SK-N-SH treated with all-trans-retinoic acid at 6 μM for 48 hours (cell line): ENCODE data around the gene PIP4K2B.

ENCODE experiments used
- ARNTL ChIP-seq: fragments of 450-650 bp; formaldehyde crosslinking; IDR thresholded peaks from 2 replicates; pipeline ENCODE4 v1.5.0; 2020; ENCODE audit warnings: low read depth, mild to moderate bottlenecking, moderate library complexity, borderline replicate concordance
- BACH2 ChIP-seq: fragments of 250-450 bp; sonication (Bioruptor Pico); IDR thresholded peaks from 2 replicates; pipeline ENCODE4 v1.9.0; 2021; ENCODE audit warnings: mild to moderate bottlenecking, borderline replicate concordance
- GLIS3 ChIP-seq: fragments of 250-450 bp; sonication (Bioruptor Pico); IDR thresholded peaks from 2 replicates; pipeline ENCODE4 v1.5.0; 2020; ENCODE audit warnings: mild to moderate bottlenecking, moderate library complexity
- PPARA ChIP-seq: fragments of 250-450 bp; sonication (Bioruptor Pico); IDR thresholded peaks from 2 replicates; pipeline ENCODE4 v1.5.0; 2020; ENCODE audit warnings: mild to moderate bottlenecking, borderline replicate concordance
- RARB ChIP-seq: fragments of 250-450 bp; sonication (Bioruptor Pico); IDR thresholded peaks from 2 replicates; pipeline ENCODE4 v1.8.0; 2021; ENCODE audit warnings: mild to moderate bottlenecking, moderate library complexity
- SNAI2 ChIP-seq: fragments of 250-450 bp; sonication (Bioruptor Pico); IDR thresholded peaks from 2 replicates; pipeline ENCODE4 v1.5.0; 2020; ENCODE audit warnings: mild to moderate bottlenecking, moderate library complexity
- TCF4 ChIP-seq: fragments of 250-450 bp; sonication (Bioruptor Pico); IDR thresholded peaks from 2 replicates; pipeline ENCODE4 v1.8.0; 2021; ENCODE audit warnings: mild to moderate bottlenecking, moderate library complexity, borderline replicate concordance
- TOX ChIP-seq: fragments of 250-450 bp; sonication (Bioruptor Pico); IDR thresholded peaks from 2 replicates; pipeline ENCODE4 v1.8.0; 2021; ENCODE audit warnings: mild to moderate bottlenecking, moderate library complexity, borderline replicate concordance
- ZFP3 ChIP-seq: fragments of 250-450 bp; sonication (Bioruptor Pico); IDR thresholded peaks from 2 replicates; pipeline ENCODE4 v1.5.0; 2020; ENCODE audit warnings: mild to moderate bottlenecking, moderate library complexity
- ZNF565 ChIP-seq: fragments of 450-650 bp; formaldehyde crosslinking; conservative IDR thresholded peaks from 2 replicates; pipeline ENCODE4 v1.5.0; 2020; ENCODE audit warnings: low read depth, mild to moderate bottlenecking, moderate library complexity
- TF ChIP-seq, protein P1 (sequence below): fragments of 250-450 bp; sonication (Bioruptor Pico); IDR thresholded peaks from 2 replicates; pipeline ENCODE4 v1.8.0; 2020; ENCODE audit warnings: mild to moderate bottlenecking, moderate library complexity, borderline replicate concordance
- TF ChIP-seq, protein P2 (sequence below): fragments of 250-450 bp; sonication (Bioruptor Pico); IDR thresholded peaks from 2 replicates; pipeline ENCODE4 v1.5.1; 2020; ENCODE audit warnings: low read depth, mild to moderate bottlenecking, moderate library complexity
- TF ChIP-seq, protein P3 (sequence below): fragments of 250-450 bp; sonication (Bioruptor Pico); IDR thresholded peaks from 2 replicates; pipeline ENCODE4 v1.5.1; 2021; ENCODE audit warnings: mild to moderate bottlenecking, moderate library complexity
- TF ChIP-seq, protein P4 (sequence below): fragments of 250-450 bp; sonication (Bioruptor Pico); IDR thresholded peaks from 2 replicates; pipeline ENCODE4 v1.8.0; 2021; ENCODE audit warnings: low read depth, mild to moderate bottlenecking, moderate library complexity, borderline replicate concordance

DNA sequence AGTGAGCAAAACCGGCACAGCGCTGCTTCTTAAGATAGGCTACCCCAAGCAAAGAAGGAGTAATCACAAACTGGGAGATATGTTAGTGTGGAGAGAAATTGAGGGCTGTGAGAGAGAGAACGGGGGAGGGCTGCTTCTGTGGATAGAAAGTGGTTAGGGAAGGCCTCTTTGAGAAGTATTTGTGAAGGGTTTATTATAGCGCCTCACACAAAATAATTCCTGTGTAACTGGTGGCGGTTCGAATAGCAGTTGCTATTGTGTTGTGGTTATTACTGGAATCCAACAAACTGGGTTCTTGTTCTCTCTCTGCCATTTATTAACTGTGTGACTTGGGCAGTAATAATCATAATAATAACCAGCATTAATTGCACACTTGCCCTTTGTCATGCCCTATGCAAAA lies 78.4 kb downstream of the PIP4K2B start:
- TF ChIP-seq ZFP3 (CRISPR knock-in tag), result no peak
- TF ChIP-seq PPARA (CRISPR knock-in tag), result no peak
- no peak for TF ChIP-seq TCF4
- TF ChIP-seq RARB (CRISPR knock-in tag), result no peak
- no peak for TF ChIP-seq SNAI2
- no peak for TF ChIP-seq ARNTL (CRISPR knock-in tag)
- TF ChIP-seq, protein P1, sequence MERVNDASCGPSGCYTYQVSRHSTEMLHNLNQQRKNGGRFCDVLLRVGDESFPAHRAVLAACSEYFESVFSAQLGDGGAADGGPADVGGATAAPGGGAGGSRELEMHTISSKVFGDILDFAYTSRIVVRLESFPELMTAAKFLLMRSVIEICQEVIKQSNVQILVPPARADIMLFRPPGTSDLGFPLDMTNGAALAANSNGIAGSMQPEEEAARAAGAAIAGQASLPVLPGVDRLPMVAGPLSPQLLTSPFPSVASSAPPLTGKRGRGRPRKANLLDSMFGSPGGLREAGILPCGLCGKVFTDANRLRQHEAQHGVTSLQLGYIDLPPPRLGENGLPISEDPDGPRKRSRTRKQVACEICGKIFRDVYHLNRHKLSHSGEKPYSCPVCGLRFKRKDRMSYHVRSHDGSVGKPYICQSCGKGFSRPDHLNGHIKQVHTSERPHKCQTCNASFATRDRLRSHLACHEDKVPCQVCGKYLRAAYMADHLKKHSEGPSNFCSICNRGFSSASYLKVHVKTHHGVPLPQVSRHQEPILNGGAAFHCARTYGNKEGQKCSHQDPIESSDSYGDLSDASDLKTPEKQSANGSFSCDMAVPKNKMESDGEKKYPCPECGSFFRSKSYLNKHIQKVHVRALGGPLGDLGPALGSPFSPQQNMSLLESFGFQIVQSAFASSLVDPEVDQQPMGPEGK (CRISPR knock-in tag), result no peak
- TF ChIP-seq, protein P2, sequence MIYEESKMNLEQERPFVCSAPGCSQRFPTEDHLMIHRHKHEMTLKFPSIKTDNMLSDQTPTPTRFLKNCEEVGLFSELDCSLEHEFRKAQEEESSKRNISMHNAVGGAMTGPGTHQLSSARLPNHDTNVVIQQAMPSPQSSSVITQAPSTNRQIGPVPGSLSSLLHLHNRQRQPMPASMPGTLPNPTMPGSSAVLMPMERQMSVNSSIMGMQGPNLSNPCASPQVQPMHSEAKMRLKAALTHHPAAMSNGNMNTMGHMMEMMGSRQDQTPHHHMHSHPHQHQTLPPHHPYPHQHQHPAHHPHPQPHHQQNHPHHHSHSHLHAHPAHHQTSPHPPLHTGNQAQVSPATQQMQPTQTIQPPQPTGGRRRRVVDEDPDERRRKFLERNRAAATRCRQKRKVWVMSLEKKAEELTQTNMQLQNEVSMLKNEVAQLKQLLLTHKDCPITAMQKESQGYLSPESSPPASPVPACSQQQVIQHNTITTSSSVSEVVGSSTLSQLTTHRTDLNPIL (CRISPR knock-in tag), result no peak
- no peak for TF ChIP-seq TOX (CRISPR knock-in tag)
- no peak for TF ChIP-seq GLIS3 (CRISPR knock-in tag)
- TF ChIP-seq BACH2 (CRISPR knock-in tag), result no peak
- TF ChIP-seq, protein P3, sequence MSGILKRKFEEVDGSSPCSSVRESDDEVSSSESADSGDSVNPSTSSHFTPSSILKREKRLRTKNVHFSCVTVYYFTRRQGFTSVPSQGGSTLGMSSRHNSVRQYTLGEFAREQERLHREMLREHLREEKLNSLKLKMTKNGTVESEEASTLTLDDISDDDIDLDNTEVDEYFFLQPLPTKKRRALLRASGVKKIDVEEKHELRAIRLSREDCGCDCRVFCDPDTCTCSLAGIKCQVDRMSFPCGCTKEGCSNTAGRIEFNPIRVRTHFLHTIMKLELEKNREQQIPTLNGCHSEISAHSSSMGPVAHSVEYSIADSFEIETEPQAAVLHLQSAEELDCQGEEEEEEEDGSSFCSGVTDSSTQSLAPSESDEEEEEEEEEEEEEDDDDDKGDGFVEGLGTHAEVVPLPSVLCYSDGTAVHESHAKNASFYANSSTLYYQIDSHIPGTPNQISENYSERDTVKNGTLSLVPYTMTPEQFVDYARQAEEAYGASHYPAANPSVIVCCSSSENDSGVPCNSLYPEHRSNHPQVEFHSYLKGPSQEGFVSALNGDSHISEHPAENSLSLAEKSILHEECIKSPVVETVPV (CRISPR knock-in tag), result no peak
- no peak for TF ChIP-seq ZNF565
- TF ChIP-seq, protein P4, sequence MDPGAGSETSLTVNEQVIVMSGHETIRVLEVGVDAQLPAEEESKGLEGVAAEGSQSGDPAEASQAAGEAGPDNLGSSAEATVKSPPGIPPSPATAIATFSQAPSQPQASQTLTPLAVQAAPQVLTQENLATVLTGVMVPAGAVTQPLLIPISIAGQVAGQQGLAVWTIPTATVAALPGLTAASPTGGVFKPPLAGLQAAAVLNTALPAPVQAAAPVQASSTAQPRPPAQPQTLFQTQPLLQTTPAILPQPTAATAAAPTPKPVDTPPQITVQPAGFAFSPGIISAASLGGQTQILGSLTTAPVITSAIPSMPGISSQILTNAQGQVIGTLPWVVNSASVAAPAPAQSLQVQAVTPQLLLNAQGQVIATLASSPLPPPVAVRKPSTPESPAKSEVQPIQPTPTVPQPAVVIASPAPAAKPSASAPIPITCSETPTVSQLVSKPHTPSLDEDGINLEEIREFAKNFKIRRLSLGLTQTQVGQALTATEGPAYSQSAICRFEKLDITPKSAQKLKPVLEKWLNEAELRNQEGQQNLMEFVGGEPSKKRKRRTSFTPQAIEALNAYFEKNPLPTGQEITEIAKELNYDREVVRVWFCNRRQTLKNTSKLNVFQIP (CRISPR knock-in tag), result no peak
